Sigmoid colon (tissue), 3 donors: ENCODE measurements around the gene TIRAP.

ENCODE experiments used
- POLR2A ChIP-seq, 2 donors: fragments of 450-650 bp; IDR thresholded peaks; one replicate each; pipeline ENCODE4 v1.6.1; 2016; ENCODE audit warnings: antibody characterized with exemption in 2 of 2, mild to moderate bottlenecking in 2 of 2, moderate library complexity in 2 of 2
- TF ChIP-seq, protein P1 (sequence below), 4 experiments: fragments of 450-650 bp in 3 of 4; fragments of 200-600 bp in 1 of 4; IDR thresholded peaks; one replicate each; pipeline ENCODE4 v1.5.1; 2016 to 2019; ENCODE audit warnings: antibody characterized with exemption in 4 of 4, mild to moderate bottlenecking in 3 of 4, moderate library complexity in 2 of 4

DNA sequence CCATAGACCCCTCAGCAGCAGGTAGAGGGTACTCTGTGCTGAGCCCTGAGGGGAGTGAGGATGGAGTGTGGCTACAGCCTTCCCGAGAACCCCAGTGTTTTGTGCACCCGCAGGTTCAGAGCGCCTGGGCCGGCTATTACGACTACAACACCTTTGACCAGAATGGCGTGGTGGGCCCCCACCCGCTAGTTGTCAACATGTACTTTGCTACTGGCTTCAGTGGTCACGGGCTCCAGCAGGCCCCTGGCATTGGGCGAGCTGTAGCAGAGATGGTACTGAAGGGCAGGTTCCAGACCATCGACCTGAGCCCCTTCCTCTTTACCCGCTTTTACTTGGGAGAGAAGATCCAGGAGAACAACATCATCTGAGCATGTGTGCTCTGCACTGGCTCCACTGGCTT lies 5.6 kb upstream of the TIRAP start:
- TF ChIP-seq, protein P1, sequence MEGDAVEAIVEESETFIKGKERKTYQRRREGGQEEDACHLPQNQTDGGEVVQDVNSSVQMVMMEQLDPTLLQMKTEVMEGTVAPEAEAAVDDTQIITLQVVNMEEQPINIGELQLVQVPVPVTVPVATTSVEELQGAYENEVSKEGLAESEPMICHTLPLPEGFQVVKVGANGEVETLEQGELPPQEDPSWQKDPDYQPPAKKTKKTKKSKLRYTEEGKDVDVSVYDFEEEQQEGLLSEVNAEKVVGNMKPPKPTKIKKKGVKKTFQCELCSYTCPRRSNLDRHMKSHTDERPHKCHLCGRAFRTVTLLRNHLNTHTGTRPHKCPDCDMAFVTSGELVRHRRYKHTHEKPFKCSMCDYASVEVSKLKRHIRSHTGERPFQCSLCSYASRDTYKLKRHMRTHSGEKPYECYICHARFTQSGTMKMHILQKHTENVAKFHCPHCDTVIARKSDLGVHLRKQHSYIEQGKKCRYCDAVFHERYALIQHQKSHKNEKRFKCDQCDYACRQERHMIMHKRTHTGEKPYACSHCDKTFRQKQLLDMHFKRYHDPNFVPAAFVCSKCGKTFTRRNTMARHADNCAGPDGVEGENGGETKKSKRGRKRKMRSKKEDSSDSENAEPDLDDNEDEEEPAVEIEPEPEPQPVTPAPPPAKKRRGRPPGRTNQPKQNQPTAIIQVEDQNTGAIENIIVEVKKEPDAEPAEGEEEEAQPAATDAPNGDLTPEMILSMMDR (IDR thresholded peaks at IDR 0.05), result no peak
- TF ChIP-seq POLR2A (IDR thresholded peaks at IDR 0.05), result no peak
